Upper lobe of left lung (tissue), 4 donors: ENCODE data around the gene LYPD8.

Experiments
- CTCF ChIP-seq, 6 experiments: fragments of 450-650 bp in 4 of 6; fragments of 200-600 bp in 2 of 6; sonication (generic) in 2 of 6; IDR thresholded peaks; one replicate each; pipeline ENCODE4 v1.5.1; 2016 to 2019; ENCODE audit warnings: antibody characterized with exemption in 6 of 6
- EP300 ChIP-seq, 4 donors: sonication (generic); formaldehyde crosslinking; IDR thresholded peaks; one replicate each; pipeline ENCODE4 v1.5.1; 2017; ENCODE audit warnings: antibody characterized with exemption in 4 of 4, control low read depth in 2 of 4
- POLR2A ChIP-seq, 4 donors: fragments of 450-650 bp; IDR thresholded peaks; one replicate each; pipeline ENCODE4 v1.5.1; 2016 to 2017; ENCODE audit warnings: antibody characterized with exemption in 4 of 4, mild to moderate bottlenecking in 2 of 4
- POLR2AphosphoS5 ChIP-seq, 2 donors: sonication (generic); formaldehyde crosslinking; IDR thresholded peaks; one replicate each; pipeline ENCODE4 v1.5.1; 2017; ENCODE audit warnings: antibody characterized with exemption in 2 of 2

- no peak for TF ChIP-seq POLR2A (IDR thresholded peaks at IDR 0.05)
- no peak for TF ChIP-seq CTCF (IDR thresholded peaks at IDR 0.05)
- no peak for TF ChIP-seq EP300 (IDR thresholded peaks at IDR 0.05)
- TF ChIP-seq POLR2AphosphoS5 (IDR thresholded peaks at IDR 0.05): no peak
These were observed 49.5 kb upstream of the LYPD8 start for GRCh38 chr1:248804771-248805681.
